ACC112 (cell line): ENCODE results near the gene STARD13.

Experiments used
- H2AFZ ChIP-seq: fragments of 200-600 bp; sonication (generic); one replicate; pipeline ENCODE4 v1.6.0; 2017; ENCODE audit warnings: antibody characterized with exemption, low read length; ENCODE audit not compliant: unreplicated experiment
- H3K27ac ChIP-seq: fragments of 200-600 bp; sonication (generic); 2 replicates; pipeline ENCODE4 v1.5.1; 2014; ENCODE audit warnings: low read depth, mild to moderate bottlenecking, antibody characterized with exemption, low read length, moderate library complexity
- H3K27me3 ChIP-seq: fragments of 200-600 bp; sonication (generic); 2 replicates; pipeline ENCODE4 v1.6.1; 2014; ENCODE audit warnings: mild to moderate bottlenecking, antibody characterized with exemption, low read length, moderate library complexity, mixed read lengths; ENCODE audit not compliant: insufficient read depth
- H3K36me3 ChIP-seq: fragments of 200-600 bp; sonication (generic); 2 replicates; pipeline ENCODE4 v1.6.1; 2016; ENCODE audit warnings: mild to moderate bottlenecking, antibody characterized with exemption, low read length, moderate library complexity, mixed read lengths; ENCODE audit not compliant: insufficient read depth
- H3K4me1 ChIP-seq: fragments of 200-600 bp; sonication (generic); one replicate; pipeline ENCODE4 v1.6.1; 2016; ENCODE audit warnings: low read length, mixed read lengths; ENCODE audit not compliant: insufficient read depth, unreplicated experiment, control insufficient read depth
- H3K4me3 ChIP-seq: fragments of 200-600 bp; sonication (generic); 2 replicates; pipeline ENCODE4 v1.5.1; 2014; ENCODE audit warnings: mild to moderate bottlenecking, low read depth, low read length
- H3K79me2 ChIP-seq: fragments of 200-600 bp; sonication (generic); one replicate; pipeline ENCODE4 v1.6.0; 2016; ENCODE audit warnings: low read length; ENCODE audit not compliant: control insufficient read depth, unreplicated experiment, insufficient read depth

The STARD13 gene

DNA sequence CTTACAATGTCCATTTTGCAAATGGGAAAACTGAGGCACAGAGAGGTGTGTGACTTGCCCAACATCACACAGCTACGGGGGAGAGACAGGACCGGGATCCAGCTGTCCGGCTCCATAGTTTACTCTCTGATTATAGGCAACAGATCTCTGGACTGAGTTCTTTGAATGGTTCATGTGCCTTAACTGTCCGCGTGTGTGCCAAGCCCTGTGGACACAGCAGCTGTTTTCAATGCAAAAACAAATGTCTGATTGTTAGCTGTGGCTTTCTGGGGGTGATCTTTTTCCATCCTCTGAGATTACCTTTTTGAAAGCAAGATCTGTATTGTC lies 175.2 kb downstream of the STARD13 start:
- Histone ChIP-seq H2AFZ (no peak overlapping the region), H3K4me3 (no peak overlapping the region), H3K36me3 (peaks cover 36% of the 10 kb centered on the region), H3K27ac (peak overlapping the region; percentile 72), H3K4me1 (peaks cover 31% of the 10 kb centered on the region), H3K27me3 (no peaks in the 10 kb centered on the region), H3K79me2 (no peaks in the 10 kb centered on the region)

DNA sequence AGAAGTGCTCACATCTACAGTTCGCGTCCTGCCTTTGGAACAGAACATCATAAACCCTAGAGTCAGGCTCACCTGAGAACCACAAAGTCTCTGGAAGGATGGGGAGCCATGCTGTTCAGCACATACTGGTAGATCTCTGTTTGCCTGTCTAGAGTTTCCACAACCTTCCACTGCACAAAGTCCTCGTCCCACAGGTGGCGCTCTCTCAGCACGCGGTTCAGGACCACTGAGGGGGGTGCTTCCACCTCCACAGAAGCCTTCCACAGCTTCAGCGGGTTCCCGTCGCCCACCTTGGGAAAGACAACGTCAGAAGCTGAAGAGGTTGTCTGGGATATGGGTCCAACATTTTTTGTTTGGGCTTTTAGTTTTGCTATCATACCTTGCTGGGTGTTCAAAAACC lies 175.8 kb downstream of the STARD13 start:
- Histone ChIP-seq H3K36me3 (peaks cover 41% of the 10 kb centered on the region), H3K27ac (peak overlapping the region; percentile 39), H3K4me1 (peaks cover 31% of the 10 kb centered on the region), H3K27me3 (no peaks in the 10 kb centered on the region), H3K4me3 (no peak overlapping the region), H3K79me2 (no peaks in the 10 kb centered on the region), H2AFZ (no peak overlapping the region)

DNA sequence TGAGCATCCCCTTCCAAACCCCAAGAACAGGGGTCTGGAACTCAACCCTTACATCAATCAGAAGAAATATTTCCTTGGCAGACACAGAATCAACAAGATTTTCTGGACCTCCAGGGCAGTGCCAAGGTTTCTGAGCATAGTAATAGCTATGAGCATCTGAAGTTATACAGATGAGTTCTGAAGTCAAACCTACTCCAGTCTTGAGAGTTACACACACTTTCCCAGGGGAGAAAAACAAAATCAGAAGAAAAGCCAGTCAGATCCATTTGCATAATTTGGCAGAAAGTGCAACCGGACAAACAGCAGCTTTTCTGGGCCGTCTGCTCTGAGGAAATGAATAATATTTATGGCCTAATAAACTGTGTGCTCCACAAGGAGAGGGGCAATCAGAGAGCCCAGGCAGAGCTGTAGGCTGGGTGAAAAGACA lies 176.3 kb downstream of the STARD13 start:
- no peak overlapping the region for H2AFZ ChIP-seq

DNA sequence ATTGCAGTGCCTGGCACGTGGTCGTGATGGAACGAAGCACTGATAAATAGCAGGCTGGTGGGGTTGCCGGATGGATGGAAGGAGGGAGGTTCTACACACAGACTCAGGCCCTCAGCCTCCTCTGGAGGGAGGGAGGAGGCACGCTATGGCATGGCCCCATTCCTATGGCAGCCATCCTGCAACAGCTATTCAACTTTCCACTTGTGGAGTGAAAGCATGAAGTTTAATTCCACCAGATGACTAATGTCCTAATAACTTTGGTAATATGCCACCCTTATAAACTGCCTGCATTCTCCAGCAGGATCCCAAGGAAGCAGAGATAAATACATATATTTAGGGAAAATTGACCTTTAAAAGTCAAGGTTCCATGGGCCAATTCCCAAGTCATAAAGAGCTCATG lies 176.9 kb downstream of the STARD13 start:
- peak overlapping the region; percentile 39 for H3K27ac ChIP-seq
- H3K36me3 ChIP-seq: peaks cover 49% of the 10 kb centered on the region
- H3K4me1 ChIP-seq: peaks cover 31% of the 10 kb centered on the region
- no peak overlapping the region for H3K4me3 ChIP-seq
- no peak overlapping the region for H2AFZ ChIP-seq
- no peaks in the 10 kb centered on the region for H3K27me3 ChIP-seq
- no peaks in the 10 kb centered on the region for H3K79me2 ChIP-seq

More for the DNA sequence above, 176.3 kb downstream of the STARD13 start:
- no peaks in the 10 kb centered on the region for H3K79me2 ChIP-seq
- H3K27me3 ChIP-seq: no peaks in the 10 kb centered on the region
- H3K4me1 ChIP-seq: peaks cover 31% of the 10 kb centered on the region
- H3K36me3 ChIP-seq: peaks cover 44% of the 10 kb centered on the region
- H3K4me3 ChIP-seq: no peak overlapping the region
- peak overlapping the region; percentile 39 for H3K27ac ChIP-seq

DNA sequence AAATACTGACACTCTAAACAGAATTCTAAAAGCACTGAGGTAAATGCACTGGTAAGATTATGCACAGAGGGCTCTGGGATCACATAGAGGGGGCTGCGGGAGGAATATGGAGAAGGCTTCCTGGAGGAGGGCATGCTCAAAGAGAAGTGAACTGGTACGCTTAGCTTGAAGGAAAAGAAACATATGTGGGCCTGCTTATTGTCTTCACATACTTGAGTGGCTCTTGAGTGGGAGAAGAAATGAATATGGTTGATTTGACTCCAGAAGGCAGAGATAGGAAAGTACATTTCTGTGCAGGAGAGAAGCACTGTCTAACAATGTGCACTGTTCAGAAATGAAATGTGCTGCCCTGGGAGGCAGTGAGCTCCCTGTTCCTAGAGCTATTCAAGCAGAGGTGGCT lies 178.2 kb downstream of the STARD13 start:
- no peak overlapping the region for H3K4me3 ChIP-seq
- no peaks in the 10 kb centered on the region for H3K27me3 ChIP-seq
- H3K79me2 ChIP-seq: no peaks in the 10 kb centered on the region
- peaks cover 31% of the 10 kb centered on the region for H3K4me1 ChIP-seq
- H2AFZ ChIP-seq: no peak overlapping the region
- H3K36me3 ChIP-seq: peaks cover 54% of the 10 kb centered on the region
- H3K27ac ChIP-seq: no peak overlapping the region

DNA sequence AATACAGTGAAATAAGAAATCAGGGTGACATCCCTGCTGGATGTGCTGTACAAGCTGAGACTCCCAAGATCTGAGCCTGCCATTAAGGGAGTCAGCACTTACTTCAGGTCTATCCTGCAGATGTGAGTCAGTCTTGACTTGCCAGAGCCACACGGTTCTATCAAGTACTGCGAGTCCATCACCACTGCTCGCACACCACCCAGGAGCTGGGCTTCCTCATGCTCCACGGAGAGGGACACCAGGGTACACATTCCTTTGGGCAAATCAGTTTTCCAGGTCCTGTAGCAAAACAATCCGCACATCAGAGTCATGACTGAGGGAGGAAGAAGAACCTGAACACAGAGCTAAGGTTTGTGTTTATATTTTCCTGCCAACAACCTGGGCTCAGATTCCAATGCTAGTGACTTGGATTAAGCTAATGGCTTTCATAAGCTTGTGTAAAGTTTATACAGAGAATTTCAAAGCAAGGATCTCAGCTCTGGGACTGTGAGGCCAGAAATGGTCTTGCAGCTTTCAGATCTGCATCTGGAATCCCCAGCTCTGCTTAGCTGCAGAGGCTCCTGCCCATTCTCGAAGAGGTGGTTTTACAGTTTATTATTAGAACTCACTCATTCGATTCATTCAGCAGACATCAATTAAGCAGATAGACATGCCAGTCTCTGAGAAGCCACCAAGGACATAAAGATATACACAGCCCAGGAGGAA lies 178.7 kb downstream of the STARD13 start:
- Histone ChIP-seq H3K4me1 (peaks cover 28% of the 10 kb centered on the region), H3K4me3 (no peak overlapping the region), H3K36me3 (peaks cover 54% of the 10 kb centered on the region), H2AFZ (no peak overlapping the region), H3K27me3 (no peaks in the 10 kb centered on the region), H3K27ac (no peak overlapping the region), H3K79me2 (no peaks in the 10 kb centered on the region)

DNA sequence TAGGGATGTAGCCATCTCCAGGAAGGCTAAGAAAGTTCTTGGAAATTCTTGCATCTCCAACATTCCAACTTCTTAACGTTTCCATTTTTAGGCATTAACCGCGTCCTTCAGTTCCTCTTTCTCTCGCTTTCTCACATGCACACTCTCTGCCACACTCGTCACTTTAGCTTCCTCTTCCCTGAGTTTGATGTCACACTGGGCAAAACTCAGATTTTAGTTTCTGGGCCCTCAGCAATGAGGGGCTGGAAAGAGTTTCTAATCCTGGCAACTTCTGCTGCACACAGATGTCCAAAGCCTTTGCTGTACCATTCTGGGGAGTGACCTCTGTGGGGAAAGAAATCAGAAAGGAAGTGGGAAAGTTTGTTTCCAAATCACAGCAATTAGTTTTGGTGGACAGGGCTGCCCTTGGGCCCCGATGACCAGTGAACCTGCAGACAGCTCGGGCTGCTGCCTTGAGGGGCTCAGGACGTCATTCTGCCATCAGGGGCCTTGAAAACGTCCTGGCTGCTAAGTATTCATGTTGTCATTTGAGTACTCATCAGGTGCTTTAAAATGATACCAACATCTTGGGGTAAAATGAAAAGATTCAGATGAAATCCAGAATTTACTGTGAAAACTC lies 180.1 kb downstream of the STARD13 start:
- no peaks in the 10 kb centered on the region for H3K79me2 ChIP-seq
- peaks cover 16% of the 10 kb centered on the region for H3K4me1 ChIP-seq
- H3K36me3 ChIP-seq: peaks cover 53% of the 10 kb centered on the region
- H2AFZ ChIP-seq: no peak overlapping the region
- H3K4me3 ChIP-seq: no peak overlapping the region
- H3K27me3 ChIP-seq: no peaks in the 10 kb centered on the region
- H3K27ac ChIP-seq: no peak overlapping the region

DNA sequence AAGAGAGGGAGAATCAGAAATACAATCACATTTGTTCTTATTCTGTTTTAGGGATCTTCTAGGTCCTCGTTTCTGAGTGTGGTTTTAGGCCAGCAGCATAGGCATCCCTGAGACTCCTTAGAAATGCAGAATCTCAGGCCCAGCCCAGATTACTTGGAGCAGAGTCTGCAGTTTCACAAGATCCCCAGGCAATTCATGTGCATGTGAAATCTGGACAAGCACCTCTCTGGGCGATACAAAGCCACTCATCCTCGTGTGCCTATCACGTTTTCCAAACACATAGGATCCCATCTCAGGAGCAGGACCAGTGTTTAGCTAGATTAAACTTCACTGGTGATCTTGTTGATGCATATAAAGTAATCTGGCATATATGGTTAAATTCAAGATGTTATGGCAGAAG lies 182.1 kb downstream of the STARD13 start:
- no peak overlapping the region for H3K27ac ChIP-seq
- no peak overlapping the region for H2AFZ ChIP-seq
- H3K27me3 ChIP-seq: no peaks in the 10 kb centered on the region
- H3K4me3 ChIP-seq: no peak overlapping the region
- H3K4me1 ChIP-seq: no peaks in the 10 kb centered on the region
- no peaks in the 10 kb centered on the region for H3K79me2 ChIP-seq
- peaks cover 45% of the 10 kb centered on the region for H3K36me3 ChIP-seq

DNA sequence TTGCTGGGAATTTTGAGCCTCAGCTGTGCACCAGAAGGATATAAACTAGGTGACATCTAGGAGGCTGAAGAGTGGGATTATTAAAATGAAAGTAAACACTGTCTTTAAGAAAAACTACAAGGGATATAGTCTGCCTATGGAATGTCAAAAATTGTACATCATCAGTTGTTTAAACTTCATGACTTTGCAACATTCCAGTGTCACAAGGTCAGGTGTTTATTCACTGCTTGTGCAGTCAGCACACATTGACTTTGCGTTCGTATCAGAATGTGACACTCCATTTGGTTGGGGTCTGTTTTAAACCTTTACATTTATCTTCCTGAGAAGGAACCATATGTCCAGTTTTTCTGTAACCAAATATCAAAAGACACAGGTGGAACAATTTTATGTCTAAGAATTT lies 183.7 kb downstream of the STARD13 start:
- Histone ChIP-seq H3K27me3 (no peaks in the 10 kb centered on the region), H3K27ac (no peak overlapping the region), H3K36me3 (peaks cover 33% of the 10 kb centered on the region), H3K4me1 (no peaks in the 10 kb centered on the region), H2AFZ (no peak overlapping the region), H3K4me3 (no peak overlapping the region), H3K79me2 (no peaks in the 10 kb centered on the region)

DNA sequence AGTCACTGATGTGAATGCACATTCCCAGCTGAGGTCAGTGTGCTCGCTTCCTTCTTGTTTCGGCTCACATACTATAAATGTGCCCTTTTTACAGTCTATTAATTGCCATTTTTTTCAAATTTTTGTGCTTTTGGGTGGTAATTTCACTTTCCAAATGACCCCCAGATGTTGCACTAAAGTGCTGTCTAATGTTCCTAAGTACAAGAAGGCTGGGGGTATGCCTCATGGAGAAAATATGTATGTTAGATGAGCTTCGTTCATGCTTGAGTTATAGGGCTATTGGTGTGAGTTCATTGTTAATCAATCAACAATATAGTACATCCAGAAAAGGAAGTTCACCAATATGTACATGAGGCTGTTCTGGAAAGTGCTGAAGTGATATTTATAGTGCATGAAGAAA lies 184.7 kb downstream of the STARD13 start:
- Histone ChIP-seq H3K27ac (no peak overlapping the region), H3K79me2 (no peaks in the 10 kb centered on the region), H3K27me3 (no peaks in the 10 kb centered on the region), H2AFZ (no peak overlapping the region), H3K4me3 (no peak overlapping the region), H3K36me3 (peaks cover 23% of the 10 kb centered on the region), H3K4me1 (no peaks in the 10 kb centered on the region)

DNA sequence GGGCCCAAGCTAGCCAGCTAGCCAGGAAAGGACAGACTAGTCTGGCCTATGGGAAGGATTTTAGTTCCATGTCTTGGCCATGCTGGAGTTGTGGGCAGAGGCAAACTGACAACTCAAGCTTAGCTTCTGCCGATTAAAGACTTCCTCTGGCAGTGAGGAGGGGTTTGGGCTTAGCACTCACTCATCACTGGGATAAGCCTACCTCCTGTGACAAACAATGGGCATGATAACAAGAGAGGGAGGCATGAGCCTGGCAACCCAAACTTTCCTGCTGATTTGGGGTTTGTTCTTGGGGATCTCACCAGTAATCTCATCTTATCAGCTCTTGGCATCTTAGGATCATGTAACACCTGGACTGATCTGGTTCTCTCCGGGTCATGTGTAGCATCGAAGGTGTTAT lies 185.7 kb downstream of the STARD13 start:
- Histone ChIP-seq H3K27me3 (no peaks in the 10 kb centered on the region), H3K4me3 (no peak overlapping the region), H2AFZ (no peak overlapping the region), H3K27ac (no peak overlapping the region), H3K4me1 (no peaks in the 10 kb centered on the region), H3K36me3 (peaks cover 14% of the 10 kb centered on the region), H3K79me2 (no peaks in the 10 kb centered on the region)
